IMR-90 (cell line): ENCODE results near the gene CHI3L1. TPM values are rescaled to one million over a fixed set of nuclear protein-coding genes. Genes with fewer than 3 reads are reported as not detected.

Source experiments
- ATAC-seq: fragments of 200-7000 bp; cut with Tn5 transposase; 2 replicates; pipeline ENCODE4 v1.9.1; 2020; ENCODE audit warnings: low read depth, mild to moderate bottlenecking, moderate library complexity
- BruUV-seq: library from RNA; stranded (reverse); fragments of 400-500 nt; replicated peaks from 2 replicates; lab custom pipeline; 2021; lab: Mats Ljungman, UMichigan
- CTCF ChIA-PET: fragments of 300-600 bp; formaldehyde crosslinking; extraction: SDS; loops from one replicate; lab custom pipeline; 2021; ENCODE audit warnings: antibody characterized with exemption; lab: Yijun Ruan, JAX
- POLR2A ChIA-PET: fragments of 300-600 bp; sonication (Branson Sonifier 250); formaldehyde crosslinking; loops from one replicate; lab custom pipeline; 2022; ENCODE audit warnings: antibody characterized with exemption; ENCODE audit not compliant: unreplicated experiment; lab: Charles Lee
- DNase-seq: peaks from one replicate; pipeline ENCODE4 v3.0.0; 2013
- H2AFZ ChIP-seq: replicated peaks from 2 replicates; pipeline ENCODE3; 2013; ENCODE audit warnings: low read length, mild to moderate bottlenecking; ENCODE audit not compliant: poor library complexity
- H2AK5ac ChIP-seq: 2 replicates; pipeline ENCODE4 v1.6.1; 2013; ENCODE audit warnings: low read depth, low read length, inconsistent platforms
- H2AK9ac ChIP-seq: replicated peaks from 2 replicates; pipeline ENCODE3; 2013; ENCODE audit warnings: mild to moderate bottlenecking, low read depth, low read length, moderate library complexity; ENCODE audit not compliant: poor library complexity
- H2BK120ac ChIP-seq: 2 replicates; pipeline ENCODE4 v1.6.1; 2013; ENCODE audit warnings: low read depth, low read length, inconsistent platforms
- H2BK15ac ChIP-seq: 3 replicates; pipeline ENCODE4 v1.6.1; 2013; ENCODE audit warnings: low read depth, low read length, inconsistent platforms
- H2BK20ac ChIP-seq: 2 replicates; pipeline ENCODE4 v1.6.1; 2013; ENCODE audit warnings: low read depth, mild to moderate bottlenecking, inconsistent platforms, low read length, moderate library complexity
- H2BK5ac ChIP-seq: 2 replicates; pipeline ENCODE4 v1.6.1; 2013; ENCODE audit warnings: mild to moderate bottlenecking, low read depth, low read length, inconsistent platforms; ENCODE audit not compliant: poor library complexity, severe bottlenecking
- H3K14ac ChIP-seq: replicated peaks from 2 replicates; pipeline ENCODE4 v1.6.1; 2013; ENCODE audit warnings: low read depth, low read length, inconsistent platforms
- H3K18ac ChIP-seq: 2 replicates; pipeline ENCODE4 v1.6.1; 2013; ENCODE audit warnings: low read depth, low read length, control low read depth
- H3K23ac ChIP-seq: 2 replicates; pipeline ENCODE4 v1.6.1; 2013; ENCODE audit warnings: low read depth, low read length, inconsistent platforms
- H3K27ac ChIP-seq: 2 replicates; pipeline ENCODE4 v1.5.1; 2013; ENCODE audit warnings: mild to moderate bottlenecking, control low read depth, low read length; ENCODE audit not compliant: insufficient read depth
- H3K27me3 ChIP-seq: 2 replicates; pipeline ENCODE4 v1.6.1; 2013; ENCODE audit warnings: low read length; ENCODE audit not compliant: control insufficient read depth, insufficient read depth
- H3K36me3 ChIP-seq: 2 replicates; pipeline ENCODE4 v1.6.1; 2013; ENCODE audit warnings: low read length, mixed read lengths; ENCODE audit not compliant: control insufficient read depth, insufficient read depth
- H3K4ac ChIP-seq: 2 replicates; pipeline ENCODE4 v1.6.1; 2013; ENCODE audit warnings: low read depth, low read length, inconsistent platforms
- H3K4me1 ChIP-seq: 2 replicates; pipeline ENCODE4 v1.6.1; 2013; ENCODE audit warnings: low read length, mixed read lengths; ENCODE audit not compliant: control insufficient read depth, insufficient read depth
- H3K4me2 ChIP-seq: 2 replicates; pipeline ENCODE4 v1.6.1; 2013; ENCODE audit warnings: low read depth, mild to moderate bottlenecking, control low read depth, low read length, moderate library complexity
- H3K4me3 ChIP-seq: 2 replicates; pipeline ENCODE4 v1.5.1; 2013; ENCODE audit warnings: low read depth, mild to moderate bottlenecking, control low read depth, low read length, moderate library complexity; ENCODE audit not compliant: insufficient read depth
- H3K56ac ChIP-seq: 2 replicates; pipeline ENCODE4 v1.6.1; 2013; ENCODE audit warnings: low read length, inconsistent platforms; ENCODE audit not compliant: insufficient read depth; ENCODE audit errors: extremely low read depth
- H3K79me1 ChIP-seq, 2 experiments: 2 replicates each; pipeline ENCODE4 v1.6.1; 2013; ENCODE audit warnings: low read length in 2 of 2, inconsistent platforms in 1 of 2, low read depth in 1 of 2
- H3K9ac ChIP-seq: 2 replicates; pipeline ENCODE4 v1.6.1; 2013; ENCODE audit warnings: low read depth, low read length, control low read depth
- H3K9me1 ChIP-seq: 2 replicates; pipeline ENCODE4 v1.6.1; 2013; ENCODE audit warnings: low read length, inconsistent platforms; ENCODE audit not compliant: insufficient read depth
- H3K9me3 ChIP-seq: 2 replicates; pipeline ENCODE4 v1.6.1; 2013; ENCODE audit warnings: low read length; ENCODE audit not compliant: control insufficient read depth, insufficient read depth
- H4K20me1 ChIP-seq: 2 replicates; pipeline ENCODE4 v1.6.1; 2013; ENCODE audit warnings: low read length, inconsistent platforms; ENCODE audit not compliant: insufficient read depth
- H4K5ac ChIP-seq: 2 replicates; pipeline ENCODE4 v1.6.1; 2013; ENCODE audit warnings: mild to moderate bottlenecking, low read depth, low read length, control low read depth
- H4K8ac ChIP-seq, 2 experiments: 2 replicates each; pipeline ENCODE4 v1.6.1; 2013; ENCODE audit warnings: low read depth in 2 of 2, low read length in 2 of 2, control low read depth in 1 of 2, inconsistent platforms in 1 of 2
- H4K91ac ChIP-seq: 2 replicates; pipeline ENCODE4 v1.6.1; 2013; ENCODE audit warnings: low read depth, low read length, inconsistent platforms; ENCODE audit not compliant: insufficient read depth
- FOS ChIP-seq: fragments of 150-350 bp; IDR thresholded peaks from 2 replicates; pipeline ENCODE4 v1.6.1; 2016; ENCODE audit warnings: low read depth, low read length
- MAZ ChIP-seq: IDR thresholded peaks from 2 replicates; pipeline ENCODE4 v1.6.1; 2012; ENCODE audit warnings: low read depth, mild to moderate bottlenecking, low read length, improper control_type of control experiment, moderate library complexity, borderline replicate concordance
- WGBS, 2 experiments: methylation state at CpG; one replicate each; pipeline versions ENCODE4 v1.1.5 to v1.1.7; 2013; ENCODE audit warnings: missing lambda C conversion rate in 2 of 2; ENCODE audit not compliant: insufficient read length in 1 of 2; ENCODE audit errors: extremely low coverage in 2 of 2; 5-methylcytosine and 5-hydroxymethylcytosine counted together
- dilution Hi-C: fragments of 300-500 bp; cut with HindIII; formaldehyde crosslinking; loops from one replicate; pipeline ENCODE4 v1.14.3; 2018; ENCODE audit warnings: low sequenced_read_pairs; ENCODE audit not compliant: unreplicated experiment
- in situ Hi-C: fragments of 300-500 bp; cut with MboI; formaldehyde crosslinking; loops from 3 replicates; pipeline ENCODE4 v1.14.3; 2019; ENCODE audit warnings: low sequenced_read_pairs, inconsistent platforms, mixed read lengths
- intact Hi-C: fragments of 100-400 bp; cut with micrococcal nuclease; formaldehyde crosslinking; loops from 2 replicates; pipeline ENCODE4 v1.10.0; 2022
- polyA plus RNA-seq, 3 experiments: library from polyadenylated mRNA; depleted of rRNA; stranded (reverse); fragments of >200 nt; gene quantifications; 2 replicates each; pipeline ENCODE4 v1.2.3, GENCODE V29; 2012; ENCODE audit warnings: low replicate concordance in 1 of 3
- total RNA-seq: library from RNA; depleted of rRNA; stranded (reverse); fragments of >200 nt; gene quantifications from 2 replicates; pipeline ENCODE4 v1.2.3, GENCODE V29; 2012

The CHI3L1 gene
- total and polyA plus RNA-seq, 2 of the 4 experiments (the other 2 are of a cell fraction) = 0.17 TPM; not detected in 1

GRCh38 chr1:203187689-203188264 lies 1.3 kb upstream of the CHI3L1 start:
- in situ Hi-C loops = no loop called here
- Histone ChIP-seq H3K23ac (no peak overlapping the region), H2AK9ac (no peak overlapping the region), H3K27ac (no peak overlapping the region), H3K79me1 (no peaks in the 10 kb centered on the region), H3K4me2 (no peak overlapping the region), H3K18ac (no peak overlapping the region; the same call in 1 of the 2 replicates), H3K56ac (no peak overlapping the region), H3K4me1 (peaks cover 3% of the 10 kb centered on the region; the same call in 1 of the 2 replicates), H3K4ac (no peak overlapping the region), H3K9me3 (no peaks in the 10 kb centered on the region), H2BK15ac (no peak overlapping the region), H3K9me1 (no peaks in the 10 kb centered on the region), H3K9ac (no peak overlapping the region), H2AK5ac (no peak overlapping the region), H4K5ac (no peak overlapping the region; the same call in 1 of the 2 replicates), H3K14ac (no peak overlapping the region), H2AFZ (no peak overlapping the region), H4K91ac (no peak overlapping the region), H4K8ac (no peak overlapping the region), H3K27me3 (peaks cover 20% of the 10 kb centered on the region), H4K20me1 (no peaks in the 10 kb centered on the region), H2BK20ac (no peak overlapping the region), H2BK120ac (no peak overlapping the region), H3K4me3 (no peak overlapping the region), H3K36me3 (no peaks in the 10 kb centered on the region), H2BK5ac (no peak overlapping the region)
- intact Hi-C loops = no loop called here
- ChIA-PET CTCF (interaction anchor here (1.0 kb wide), 1 partner anchor 10 kb away, joined by 4 read pairs; no protein-coding TSS in a partner anchor), POLR2A (no interaction called here)
- DNase-seq (no peak), ATAC-seq (no peak)
- TF ChIP-seq MAZ (no peak), FOS (no peak)
- no TSS peak for BruUV-seq
- dilution Hi-C loops = no loop called here
- WGBS, 2 experiments = no CpG with 5 or more reads among the region's 3 CpGs
